NCI-H748 (cell line): ENCODE results near the gene FOXP2.
"Not testable (repeated sequence)": the region's sequence is repeated elsewhere in the genome, so short reads cannot be mapped to it uniquely, and the experiment has no call there.

Experiments used
- DNase-seq: peaks from one replicate; lab custom pipeline; 2025; ENCODE audit not compliant: unreplicated experiment; lab: John Stamatoyannopoulos, UW

FOXP2 gene

GRCh38 chr7:114419441-114420272 lies 5.0 kb downstream of the FOXP2 start:
- DNase-seq: peak; percentile 9

GRCh38 chr7:114422507-114423501 lies 8.2 kb downstream of the FOXP2 start:
- peak; percentile 90 for DNase-seq

GRCh38 chr7:114426382-114426781 lies 11.8 kb downstream of the FOXP2 start:
- peak; percentile 25 for DNase-seq

GRCh38 chr7:114426824-114427223 lies 12.2 kb downstream of the FOXP2 start:
- peak; percentile 46 for DNase-seq

- DNase-seq: no peak
Measured at GRCh38 chr7:114428211-114428610, 13.6 kb downstream of the FOXP2 start.

- no peak for DNase-seq
Measured at GRCh38 chr7:114431189-114431588, 16.6 kb downstream of the FOXP2 start.

- DNase-seq: no peak
Measured at GRCh38 chr7:114432061-114432460, 17.4 kb downstream of the FOXP2 start.

- no peak for DNase-seq
Measured at GRCh38 chr7:114432703-114433102, 18.1 kb downstream of the FOXP2 start.

- peak; percentile 64 for DNase-seq
Measured at GRCh38 chr7:114439581-114439980, 25.0 kb downstream of the FOXP2 start.

GRCh38 chr7:114440927-114441326 lies 26.3 kb downstream of the FOXP2 start:
- not testable (repeated sequence) for DNase-seq

GRCh38 chr7:114444196-114444595 lies 29.6 kb downstream of the FOXP2 start:
- no peak for DNase-seq

- no peak for DNase-seq
Measured at GRCh38 chr7:114450431-114450830, 35.8 kb downstream of the FOXP2 start.

GRCh38 chr7:114459574-114459973 lies 45.0 kb downstream of the FOXP2 start:
- DNase-seq: no peak

GRCh38 chr7:114460021-114460420 lies 45.4 kb downstream of the FOXP2 start:
- no peak for DNase-seq

GRCh38 chr7:114466917-114467316 lies 52.3 kb downstream of the FOXP2 start:
- DNase-seq: no peak

GRCh38 chr7:114468844-114469243 lies 54.2 kb downstream of the FOXP2 start:
- no peak for DNase-seq

- no peak for DNase-seq
Measured at GRCh38 chr7:114472896-114473512, 58.4 kb downstream of the FOXP2 start.

- DNase-seq: no peak
Measured at GRCh38 chr7:114478384-114478783, 63.8 kb downstream of the FOXP2 start.

GRCh38 chr7:114481999-114482398 lies 67.4 kb downstream of the FOXP2 start:
- peak; percentile 77 for DNase-seq

- DNase-seq: no peak
Measured at GRCh38 chr7:114484226-114484625, 69.6 kb downstream of the FOXP2 start.

GRCh38 chr7:114487174-114487573 lies 72.6 kb downstream of the FOXP2 start:
- DNase-seq: no peak
